ENCODE measurements around the gene GALP. TPM values are rescaled to one million over a fixed set of nuclear protein-coding genes. Genes with fewer than 3 reads are reported as not detected.
"Not testable (repeated sequence)": the region's sequence is repeated elsewhere in the genome, so short reads cannot be mapped to it uniquely, and the experiment has no call there.

Gene GALP
- total and polyA plus RNA-seq, 5 donors from 2014 or later = not detected

DNA sequence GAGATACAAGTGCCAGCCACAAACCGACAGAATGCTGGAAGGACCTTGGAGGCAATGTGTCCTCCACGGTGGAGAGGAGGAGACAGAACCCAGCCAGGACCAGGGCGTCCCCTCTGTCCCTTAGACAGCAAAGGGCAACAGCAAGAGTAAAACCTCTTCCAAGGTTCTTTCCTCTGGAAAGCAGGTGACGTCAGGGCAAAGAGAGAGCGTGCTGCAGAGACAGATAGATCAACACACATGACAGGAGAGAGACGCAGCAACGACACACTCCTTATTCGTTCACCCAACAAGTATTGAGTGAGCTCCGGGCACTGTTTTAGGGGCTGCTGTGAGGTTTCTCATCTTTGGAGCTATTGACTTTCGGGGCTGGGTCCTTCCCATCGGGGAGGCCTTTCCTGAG, 1.3 kb upstream of the GALP start:
- Histone ChIP-seq H3K27ac (ENCODE audit: insufficient read depth, low read length, poor library complexity, severe bottlenecking) (no peak overlapping the region), H3K4me1 (ENCODE audit: control insufficient read depth, insufficient read depth, low read length, poor library complexity, severe bottlenecking) (no peaks in the 10 kb centered on the region), H3K36me3 (ENCODE audit: control insufficient read depth, insufficient read depth, low read length) (no peaks in the 10 kb centered on the region), H3K4me3 (ENCODE audit: low read depth, low read length) (no peak overlapping the region), H3K9me3 (ENCODE audit: control insufficient read depth in 2 of 2, low read length in 2 of 2) (no peaks in the 10 kb centered on the region), H3K27me3 (ENCODE audit: control insufficient read depth, insufficient read depth, low read length) (no peaks in the 10 kb centered on the region)
- Mint-ChIP-seq H3K27ac (no peak overlapping the region), H3K27me3 (no peaks in the 10 kb centered on the region), H3K4me3 (no peak overlapping the region), H3K9me3 (peaks cover 0 to 2% (median 0%) of the 10 kb centered on the region in 7 donors), H3K36me3 (peaks cover 4% of the 10 kb centered on the region), H3K4me1 (no peaks in the 10 kb centered on the region)
- DNase-seq (no peak), ATAC-seq (ENCODE audit: low read depth in 2 of 2) (no peak)

DNA sequence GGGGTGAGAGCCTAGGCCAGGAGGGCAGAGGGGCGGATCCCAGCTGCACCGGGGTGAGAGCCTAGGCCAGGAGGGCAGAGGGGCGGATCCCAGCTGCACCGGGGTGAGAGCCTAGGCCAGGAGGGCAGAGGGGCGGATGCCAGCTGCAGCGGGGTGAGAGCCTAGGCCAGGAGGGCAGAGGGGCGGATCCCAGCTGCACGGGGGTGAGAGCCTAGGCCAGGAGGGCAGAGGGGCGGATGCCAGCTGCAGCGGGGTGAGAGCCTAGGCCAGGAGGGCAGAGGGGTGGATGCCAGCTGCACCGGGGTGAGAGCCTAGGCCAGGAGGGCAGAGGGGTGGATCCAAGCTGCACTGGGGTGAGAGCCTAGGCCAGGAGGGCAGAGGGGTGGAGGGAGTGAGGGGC, 502 bp downstream of the GALP start:
- ATAC-seq (ENCODE audit: low read depth in 2 of 2); H3K36me3 ChIP-seq (ENCODE audit: control insufficient read depth, insufficient read depth, low read length); H3K27ac ChIP-seq (ENCODE audit: insufficient read depth, low read length, poor library complexity, severe bottlenecking); H3K27ac Mint-ChIP-seq; H3K4me3 Mint-ChIP-seq; H3K36me3 Mint-ChIP-seq; H3K9me3 ChIP-seq (ENCODE audit: control insufficient read depth in 2 of 2, low read length in 2 of 2); H3K4me1 ChIP-seq (ENCODE audit: control insufficient read depth, insufficient read depth, low read length, poor library complexity, severe bottlenecking); H3K4me1 Mint-ChIP-seq; H3K27me3 ChIP-seq (ENCODE audit: control insufficient read depth, insufficient read depth, low read length); DNase-seq; H3K27me3 Mint-ChIP-seq; H3K4me3 ChIP-seq (ENCODE audit: low read depth, low read length); H3K9me3 Mint-ChIP-seq: not testable (repeated sequence)

DNA sequence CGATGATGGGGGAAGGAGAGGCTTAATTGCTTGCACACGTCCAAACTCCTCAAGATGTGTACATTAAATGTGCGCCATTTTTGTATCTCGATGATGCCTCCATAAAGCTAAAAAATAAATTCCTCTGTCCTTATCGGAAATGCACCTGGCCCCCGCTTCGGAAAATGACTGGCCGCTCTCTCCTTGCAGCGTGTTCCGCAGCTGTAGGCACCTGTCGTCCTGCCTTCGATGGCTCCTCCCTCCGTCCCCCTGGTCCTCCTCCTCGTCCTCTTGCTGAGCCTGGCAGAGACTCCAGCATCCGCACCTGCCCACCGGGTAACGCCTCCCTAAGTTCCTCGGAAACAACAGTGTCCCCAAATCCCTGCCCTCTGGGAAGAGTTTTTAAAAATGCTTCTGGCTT, 1.1 kb downstream of the GALP start:
- H3K27ac ChIP-seq (ENCODE audit: insufficient read depth, low read length, poor library complexity, severe bottlenecking) = no peak overlapping the region
- DNase-seq (no peak), ATAC-seq (ENCODE audit: low read depth in 2 of 2) (no peak)
- peaks cover 0 to 2% (median 0%) of the 10 kb centered on the region in 7 donors for H3K9me3 Mint-ChIP-seq
- no peaks in the 10 kb centered on the region for H3K36me3 Mint-ChIP-seq
- H3K27me3 ChIP-seq (ENCODE audit: control insufficient read depth, insufficient read depth, low read length) = no peaks in the 10 kb centered on the region
- no peaks in the 10 kb centered on the region for H3K27me3 Mint-ChIP-seq
- no peak overlapping the region for H3K27ac Mint-ChIP-seq
- H3K4me1 Mint-ChIP-seq = no peaks in the 10 kb centered on the region
- H3K4me3 ChIP-seq (ENCODE audit: low read depth, low read length) = no peak overlapping the region
- H3K4me1 ChIP-seq (ENCODE audit: control insufficient read depth, insufficient read depth, low read length, poor library complexity, severe bottlenecking) = no peaks in the 10 kb centered on the region
- H3K9me3 ChIP-seq (ENCODE audit: control insufficient read depth in 2 of 2, low read length in 2 of 2) = no peaks in the 10 kb centered on the region
- H3K4me3 Mint-ChIP-seq = no peak overlapping the region
- no peaks in the 10 kb centered on the region for H3K36me3 ChIP-seq (ENCODE audit: control insufficient read depth, insufficient read depth, low read length)

DNA sequence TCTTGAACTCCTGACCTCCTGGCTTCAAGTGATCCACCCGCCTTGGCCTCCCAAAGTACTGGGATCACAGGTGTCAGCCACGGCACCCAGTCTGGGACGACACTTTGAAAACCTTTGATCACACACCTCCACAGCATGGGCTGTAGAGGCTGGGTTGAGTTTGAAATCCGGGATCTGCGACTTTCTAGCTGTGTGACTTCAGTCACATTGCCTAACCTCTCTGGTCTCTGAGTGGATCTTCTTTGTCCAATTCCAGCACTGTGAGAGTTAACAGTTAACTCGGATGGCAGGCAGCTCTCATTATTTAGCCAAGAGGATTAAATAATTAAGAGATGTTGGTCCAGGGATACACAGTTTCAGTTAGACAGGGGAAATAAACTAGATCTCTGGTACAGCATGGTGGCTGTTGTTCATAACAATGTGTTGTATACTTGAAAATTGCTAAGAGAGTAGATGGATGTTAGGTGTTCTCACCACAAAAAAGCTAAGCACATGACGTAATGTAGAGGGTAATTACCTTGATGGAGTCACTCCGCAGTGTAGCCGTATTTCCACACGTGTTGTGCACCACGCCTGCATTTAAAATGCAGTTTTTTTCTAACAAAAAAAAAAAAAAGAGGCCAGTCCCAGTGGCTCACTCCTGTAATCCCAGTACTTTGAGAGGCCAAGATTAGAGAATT, 1.9 kb downstream of the GALP start:
- Histone ChIP-seq H3K27me3 (ENCODE audit: control insufficient read depth, insufficient read depth, low read length) (no peaks in the 10 kb centered on the region), H3K4me3 (ENCODE audit: low read depth, low read length) (no peak overlapping the region), H3K9me3 (ENCODE audit: control insufficient read depth in 2 of 2, low read length in 2 of 2) (no peaks in the 10 kb centered on the region), H3K36me3 (ENCODE audit: control insufficient read depth, insufficient read depth, low read length) (no peaks in the 10 kb centered on the region), H3K27ac (ENCODE audit: insufficient read depth, low read length, poor library complexity, severe bottlenecking) (no peak overlapping the region), H3K4me1 (ENCODE audit: control insufficient read depth, insufficient read depth, low read length, poor library complexity, severe bottlenecking) (no peaks in the 10 kb centered on the region)
- no peaks in the 10 kb centered on the region for H3K4me1 Mint-ChIP-seq
- no peak overlapping the region for H3K4me3 Mint-ChIP-seq
- no peaks in the 10 kb centered on the region for H3K36me3 Mint-ChIP-seq
- peaks cover 0 to 2% (median 0%) of the 10 kb centered on the region in 7 donors for H3K9me3 Mint-ChIP-seq
- ATAC-seq (ENCODE audit: low read depth in 2 of 2) (no peak), DNase-seq (no peak)
- H3K27ac Mint-ChIP-seq = no peak overlapping the region
- H3K27me3 Mint-ChIP-seq = no peaks in the 10 kb centered on the region

DNA sequence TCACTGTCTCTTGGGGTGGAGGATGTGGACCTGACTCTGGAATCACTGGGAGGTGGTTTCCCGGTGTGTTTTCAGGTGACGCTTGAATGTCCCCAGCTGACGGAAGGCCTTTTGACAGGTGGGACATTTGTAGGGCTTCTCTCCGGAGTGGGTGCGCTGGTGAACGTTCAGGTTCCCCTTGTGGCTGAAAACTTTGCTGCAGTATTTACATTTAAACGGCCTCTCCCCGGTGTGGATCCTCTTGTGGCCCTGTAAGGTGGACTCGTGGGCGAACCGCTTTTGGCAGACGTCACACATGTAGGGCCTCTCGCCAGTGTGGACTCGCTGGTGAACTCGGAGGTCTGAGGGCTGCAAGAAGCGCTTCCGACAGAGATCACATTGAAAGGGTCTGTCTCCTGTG, 14.0 kb downstream of the GALP start:
- Mint-ChIP-seq H3K4me1 (no peaks in the 10 kb centered on the region), H3K27me3 (peaks cover 11% of the 10 kb centered on the region), H3K9me3 (no peaks in the 10 kb centered on the region), H3K36me3 (no peaks in the 10 kb centered on the region), H3K27ac (no peak overlapping the region), H3K4me3 (no peak overlapping the region)
- H3K4me3 ChIP-seq (ENCODE audit: low read depth, low read length) = no peak overlapping the region
- H3K9me3 ChIP-seq (ENCODE audit: control insufficient read depth in 2 of 2, low read length in 2 of 2) = no peaks in the 10 kb centered on the region
- H3K27me3 ChIP-seq (ENCODE audit: control insufficient read depth, insufficient read depth, low read length) = no peaks in the 10 kb centered on the region
- H3K27ac ChIP-seq (ENCODE audit: insufficient read depth, low read length, poor library complexity, severe bottlenecking) = no peak overlapping the region
- no peaks in the 10 kb centered on the region for H3K36me3 ChIP-seq (ENCODE audit: control insufficient read depth, insufficient read depth, low read length)
- ATAC-seq (ENCODE audit: low read depth in 2 of 2) (no peak), DNase-seq (no peak)
- H3K4me1 ChIP-seq (ENCODE audit: control insufficient read depth, insufficient read depth, low read length, poor library complexity, severe bottlenecking) = no peaks in the 10 kb centered on the region

DNA sequence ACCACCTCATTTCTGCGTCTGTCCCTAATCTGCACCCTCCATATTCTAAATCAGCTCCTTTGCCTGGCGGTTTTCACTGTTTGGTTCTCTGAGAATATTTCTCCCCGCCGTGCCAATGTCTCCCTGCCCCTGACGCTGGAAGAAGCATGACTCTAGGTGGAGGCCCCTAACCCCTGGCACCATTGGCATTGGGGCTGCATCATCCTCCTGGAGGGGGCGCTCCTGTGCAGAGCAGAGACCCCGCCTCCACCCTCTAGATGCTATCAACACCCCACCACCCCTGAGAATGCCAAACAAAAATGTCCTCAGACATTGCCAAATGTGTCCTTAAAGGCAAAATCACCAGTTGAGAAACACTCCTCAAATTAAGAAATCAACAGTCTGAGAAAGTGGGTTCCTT, 15.3 kb downstream of the GALP start:
- no peaks in the 10 kb centered on the region for H3K36me3 Mint-ChIP-seq
- H3K36me3 ChIP-seq (ENCODE audit: control insufficient read depth, insufficient read depth, low read length) = no peaks in the 10 kb centered on the region
- no peaks in the 10 kb centered on the region for H3K4me1 Mint-ChIP-seq
- no peak overlapping the region for H3K27ac ChIP-seq (ENCODE audit: insufficient read depth, low read length, poor library complexity, severe bottlenecking)
- no peak overlapping the region for H3K4me3 Mint-ChIP-seq
- H3K4me3 ChIP-seq (ENCODE audit: low read depth, low read length) = no peak overlapping the region
- H3K9me3 ChIP-seq (ENCODE audit: control insufficient read depth in 2 of 2, low read length in 2 of 2) = no peaks in the 10 kb centered on the region
- no peaks in the 10 kb centered on the region for H3K27me3 ChIP-seq (ENCODE audit: control insufficient read depth, insufficient read depth, low read length)
- H3K9me3 Mint-ChIP-seq = no peaks in the 10 kb centered on the region
- no peaks in the 10 kb centered on the region for H3K4me1 ChIP-seq (ENCODE audit: control insufficient read depth, insufficient read depth, low read length, poor library complexity, severe bottlenecking)
- peaks cover 4% of the 10 kb centered on the region for H3K27me3 Mint-ChIP-seq
- ATAC-seq (ENCODE audit: low read depth in 2 of 2) (no peak), DNase-seq (no peak)
- no peak overlapping the region for H3K27ac Mint-ChIP-seq

DNA sequence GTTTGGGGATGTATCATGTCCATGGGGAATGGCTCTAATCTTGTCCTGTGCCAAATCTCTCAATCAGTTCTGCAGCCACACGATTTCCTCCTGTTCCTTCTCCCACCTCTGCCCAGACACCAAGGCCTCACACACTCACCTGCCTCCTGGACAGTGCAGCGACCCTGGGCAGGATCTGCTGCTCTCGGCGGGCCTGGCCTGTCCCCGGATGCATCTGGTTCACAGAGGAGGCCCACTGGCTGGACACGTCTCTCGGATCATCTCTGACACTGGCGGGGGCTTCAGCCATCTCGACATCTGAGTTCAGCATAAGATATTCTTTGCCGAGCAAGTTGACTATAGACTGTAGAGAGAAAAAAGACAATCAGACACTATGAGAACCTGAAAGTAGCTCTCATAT, 15.9 kb downstream of the GALP start:
- no peak overlapping the region for H3K27ac Mint-ChIP-seq
- no peak overlapping the region for H3K4me3 Mint-ChIP-seq
- H3K27me3 Mint-ChIP-seq = peaks cover 4% of the 10 kb centered on the region
- no peaks in the 10 kb centered on the region for H3K9me3 Mint-ChIP-seq
- no peaks in the 10 kb centered on the region for H3K36me3 ChIP-seq (ENCODE audit: control insufficient read depth, insufficient read depth, low read length)
- no peaks in the 10 kb centered on the region for H3K9me3 ChIP-seq (ENCODE audit: control insufficient read depth in 2 of 2, low read length in 2 of 2)
- ATAC-seq (ENCODE audit: low read depth in 2 of 2) (no peak), DNase-seq (no peak)
- no peaks in the 10 kb centered on the region for H3K4me1 ChIP-seq (ENCODE audit: control insufficient read depth, insufficient read depth, low read length, poor library complexity, severe bottlenecking)
- no peak overlapping the region for H3K27ac ChIP-seq (ENCODE audit: insufficient read depth, low read length, poor library complexity, severe bottlenecking)
- H3K4me1 Mint-ChIP-seq = no peaks in the 10 kb centered on the region
- H3K4me3 ChIP-seq (ENCODE audit: low read depth, low read length) = no peak overlapping the region
- no peaks in the 10 kb centered on the region for H3K27me3 ChIP-seq (ENCODE audit: control insufficient read depth, insufficient read depth, low read length)
- no peaks in the 10 kb centered on the region for H3K36me3 Mint-ChIP-seq

DNA sequence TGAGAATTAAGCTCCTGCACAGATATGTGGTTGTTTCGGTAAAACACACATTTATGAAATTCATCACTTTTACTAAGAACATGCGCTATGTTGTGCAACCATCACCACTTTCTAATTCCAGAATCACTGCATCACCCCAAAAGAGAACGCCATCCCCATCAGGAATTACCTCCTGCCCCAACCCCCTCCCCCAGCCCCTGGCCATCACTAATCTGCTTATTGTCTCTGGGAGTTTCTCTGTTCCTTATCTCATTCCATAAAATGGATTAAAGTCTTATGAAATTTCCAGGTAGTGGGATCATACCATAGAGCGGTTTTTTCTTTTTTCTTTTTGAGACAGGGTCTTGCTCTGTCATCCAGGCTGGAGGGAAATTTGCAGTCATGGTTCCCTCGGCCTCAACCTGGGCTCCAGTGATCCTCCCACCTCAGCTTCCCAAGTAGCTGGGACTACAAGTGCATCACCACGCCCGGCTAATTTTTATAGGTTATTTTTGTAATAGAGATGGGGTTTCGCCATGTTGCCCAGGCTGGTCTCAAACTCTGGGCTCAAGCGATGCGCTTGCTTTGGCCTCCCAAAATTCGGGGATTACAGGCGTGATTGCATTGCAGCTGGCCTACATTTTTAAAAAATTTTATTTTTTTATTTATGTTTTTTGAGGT, 18.3 kb downstream of the GALP start:
- no peak overlapping the region for H3K4me3 Mint-ChIP-seq
- H3K36me3 Mint-ChIP-seq = no peaks in the 10 kb centered on the region
- DNase-seq = no peak
- H3K27ac Mint-ChIP-seq = no peak overlapping the region
- H3K27me3 ChIP-seq (ENCODE audit: control insufficient read depth, insufficient read depth, low read length) = no peaks in the 10 kb centered on the region
- no peak overlapping the region for H3K4me3 ChIP-seq (ENCODE audit: low read depth, low read length)
- no peaks in the 10 kb centered on the region for H3K9me3 Mint-ChIP-seq
- H3K27ac ChIP-seq (ENCODE audit: insufficient read depth, low read length, poor library complexity, severe bottlenecking) = no peak overlapping the region
- H3K36me3 ChIP-seq (ENCODE audit: control insufficient read depth, insufficient read depth, low read length) = no peaks in the 10 kb centered on the region
- H3K4me1 ChIP-seq (ENCODE audit: control insufficient read depth, insufficient read depth, low read length, poor library complexity, severe bottlenecking) = no peaks in the 10 kb centered on the region
- no peaks in the 10 kb centered on the region for H3K4me1 Mint-ChIP-seq
- no peak for ATAC-seq (ENCODE audit: low read depth in 2 of 2)
- H3K27me3 Mint-ChIP-seq = peaks cover 4% of the 10 kb centered on the region
- H3K9me3 ChIP-seq (ENCODE audit: control insufficient read depth in 2 of 2, low read length in 2 of 2) = no peaks in the 10 kb centered on the region

Data from CD4-positive, CD25-positive, alpha-beta regulatory T cell (primary cell).